ENCODE measurements around the gene LSM14A. TPM values are rescaled to one million over a fixed set of nuclear protein-coding genes. Genes with fewer than 3 reads are reported as not detected.
A peak's percentile ranks its signal among the peaks of the same experiment; 100 is the strongest.
"Not testable (repeated sequence)": the region's sequence is repeated elsewhere in the genome, so short reads cannot be mapped to it uniquely, and the experiment has no call there.

The LSM14A gene
- total RNA-seq, 1 donor from 2014 or later, result 89.5 TPM

DNA sequence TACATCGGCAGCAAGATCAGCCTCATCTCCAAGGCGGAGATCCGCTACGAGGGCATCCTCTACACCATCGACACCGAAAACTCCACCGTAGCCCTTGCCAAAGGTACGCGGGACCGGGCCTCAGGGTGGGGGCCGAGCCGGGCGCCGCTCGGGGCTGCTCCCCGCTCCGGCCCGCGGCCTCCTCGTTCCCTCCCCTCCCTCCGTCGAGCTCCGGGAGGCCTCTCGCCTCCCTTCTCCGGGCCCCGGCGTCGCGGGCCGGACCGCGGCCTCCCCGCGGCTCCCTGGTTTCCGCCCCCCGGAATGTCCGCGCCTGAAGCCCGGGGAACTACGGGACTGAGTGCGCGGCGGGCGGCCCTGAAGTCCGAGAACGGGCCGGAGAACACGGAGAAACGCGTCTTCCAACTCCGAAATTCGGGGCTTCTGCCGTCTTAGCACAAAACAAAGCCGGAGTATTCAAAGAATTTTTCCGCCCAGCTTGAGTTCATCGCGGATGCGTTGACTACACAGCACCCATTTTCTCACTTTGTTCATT, 423 bp downstream of the LSM14A start:
- DNase-seq, result peak; percentile 25
- Mint-ChIP-seq H3K4me3 (ENCODE audit: unreplicated experiment) (peak overlapping the region; percentile 92), H3K36me3 (ENCODE audit: unreplicated experiment) (no peaks in the 10 kb centered on the region), H3K9me3 (ENCODE audit: unreplicated experiment) (peaks cover 11% of the 10 kb centered on the region), H3K27ac (ENCODE audit: unreplicated experiment) (peak overlapping the region; percentile 93), H3K27me3 (ENCODE audit: unreplicated experiment) (peaks cover 10% of the 10 kb centered on the region), H3K4me1 (ENCODE audit: low read depth, unreplicated experiment) (peaks cover 21% of the 10 kb centered on the region)
- TF ChIP-seq, protein P1, sequence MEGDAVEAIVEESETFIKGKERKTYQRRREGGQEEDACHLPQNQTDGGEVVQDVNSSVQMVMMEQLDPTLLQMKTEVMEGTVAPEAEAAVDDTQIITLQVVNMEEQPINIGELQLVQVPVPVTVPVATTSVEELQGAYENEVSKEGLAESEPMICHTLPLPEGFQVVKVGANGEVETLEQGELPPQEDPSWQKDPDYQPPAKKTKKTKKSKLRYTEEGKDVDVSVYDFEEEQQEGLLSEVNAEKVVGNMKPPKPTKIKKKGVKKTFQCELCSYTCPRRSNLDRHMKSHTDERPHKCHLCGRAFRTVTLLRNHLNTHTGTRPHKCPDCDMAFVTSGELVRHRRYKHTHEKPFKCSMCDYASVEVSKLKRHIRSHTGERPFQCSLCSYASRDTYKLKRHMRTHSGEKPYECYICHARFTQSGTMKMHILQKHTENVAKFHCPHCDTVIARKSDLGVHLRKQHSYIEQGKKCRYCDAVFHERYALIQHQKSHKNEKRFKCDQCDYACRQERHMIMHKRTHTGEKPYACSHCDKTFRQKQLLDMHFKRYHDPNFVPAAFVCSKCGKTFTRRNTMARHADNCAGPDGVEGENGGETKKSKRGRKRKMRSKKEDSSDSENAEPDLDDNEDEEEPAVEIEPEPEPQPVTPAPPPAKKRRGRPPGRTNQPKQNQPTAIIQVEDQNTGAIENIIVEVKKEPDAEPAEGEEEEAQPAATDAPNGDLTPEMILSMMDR (IDR thresholded peaks at IDR 0.05; ENCODE audit: partially characterized antibody, unreplicated experiment), result no peak

DNA sequence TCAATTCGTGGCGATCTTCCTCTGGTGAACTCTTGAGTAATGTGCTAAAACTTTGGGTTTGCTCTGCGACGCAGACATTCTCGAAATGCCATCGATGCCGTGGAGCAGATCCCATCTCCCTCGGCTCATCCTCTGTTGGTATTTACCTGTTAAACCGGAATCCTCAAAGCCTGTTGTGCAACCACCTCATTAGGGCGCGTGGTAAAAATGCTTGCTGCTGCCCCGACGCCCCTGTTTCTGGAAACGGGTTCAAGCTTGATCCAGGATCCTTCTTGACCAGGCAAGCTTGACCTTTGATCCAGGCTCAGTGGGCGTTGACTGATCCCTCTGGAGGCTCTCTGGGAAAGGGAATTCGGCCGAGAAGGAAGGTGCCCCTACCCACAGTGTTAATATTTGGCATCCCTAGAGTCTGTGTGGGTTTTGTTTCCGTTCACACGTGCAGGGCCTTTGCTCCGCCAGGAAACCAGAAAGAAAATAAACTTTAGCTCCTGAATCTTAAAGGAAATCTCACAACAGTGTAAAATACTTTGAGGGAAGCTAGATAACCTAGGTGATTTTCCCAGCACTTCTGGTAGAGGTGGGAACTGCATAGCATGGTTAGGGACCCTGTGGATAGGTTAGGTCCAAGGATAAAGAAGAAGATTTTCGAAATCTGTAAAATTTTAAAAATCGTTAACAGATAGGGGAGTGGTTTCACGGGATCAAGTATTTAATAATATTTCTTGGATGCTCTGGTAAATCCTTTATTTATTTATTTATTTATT, 1.1 kb downstream of the LSM14A start:
- Mint-ChIP-seq H3K27ac (ENCODE audit: unreplicated experiment) (peak overlapping the region; percentile 93), H3K27me3 (ENCODE audit: unreplicated experiment) (peaks cover 10% of the 10 kb centered on the region), H3K36me3 (ENCODE audit: unreplicated experiment) (no peaks in the 10 kb centered on the region), H3K4me3 (ENCODE audit: unreplicated experiment) (peak overlapping the region; percentile 92), H3K4me1 (ENCODE audit: low read depth, unreplicated experiment) (peaks cover 23% of the 10 kb centered on the region), H3K9me3 (ENCODE audit: unreplicated experiment) (peaks cover 11% of the 10 kb centered on the region)
- DNase-seq, result peak; percentile 36
- TF ChIP-seq, protein P1 (IDR thresholded peaks at IDR 0.05; ENCODE audit: partially characterized antibody, unreplicated experiment), result peak; percentile 32

DNA sequence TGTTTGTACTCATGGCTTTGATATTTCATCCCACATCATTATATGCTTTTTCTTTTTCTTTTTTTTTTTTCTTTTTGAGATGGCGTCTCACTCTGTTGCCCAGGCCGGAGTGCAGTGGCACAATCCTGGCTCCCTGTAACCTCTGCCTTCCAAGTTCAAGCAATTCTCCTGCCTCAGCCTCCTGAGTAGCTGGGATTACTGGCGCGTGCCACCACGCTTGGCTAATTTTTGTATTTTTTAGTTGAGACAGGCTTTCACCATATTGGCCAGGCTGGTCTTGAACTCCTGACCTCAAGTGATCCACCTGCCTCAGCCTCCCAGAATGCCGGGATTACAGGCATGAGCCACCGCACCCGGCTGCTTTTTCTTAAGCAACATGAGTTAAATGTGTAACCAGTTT, 2.9 kb downstream of the LSM14A start:
- not testable (repeated sequence) for H3K36me3 Mint-ChIP-seq (ENCODE audit: unreplicated experiment); H3K27ac Mint-ChIP-seq (ENCODE audit: unreplicated experiment); DNase-seq
- Mint-ChIP-seq H3K27me3 (ENCODE audit: unreplicated experiment) (peaks cover 10% of the 10 kb centered on the region), H3K9me3 (ENCODE audit: unreplicated experiment) (peaks cover 11% of the 10 kb centered on the region), H3K4me1 (ENCODE audit: low read depth, unreplicated experiment) (peaks cover 27% of the 10 kb centered on the region), H3K4me3 (ENCODE audit: unreplicated experiment) (peak overlapping the region; percentile 30)

DNA sequence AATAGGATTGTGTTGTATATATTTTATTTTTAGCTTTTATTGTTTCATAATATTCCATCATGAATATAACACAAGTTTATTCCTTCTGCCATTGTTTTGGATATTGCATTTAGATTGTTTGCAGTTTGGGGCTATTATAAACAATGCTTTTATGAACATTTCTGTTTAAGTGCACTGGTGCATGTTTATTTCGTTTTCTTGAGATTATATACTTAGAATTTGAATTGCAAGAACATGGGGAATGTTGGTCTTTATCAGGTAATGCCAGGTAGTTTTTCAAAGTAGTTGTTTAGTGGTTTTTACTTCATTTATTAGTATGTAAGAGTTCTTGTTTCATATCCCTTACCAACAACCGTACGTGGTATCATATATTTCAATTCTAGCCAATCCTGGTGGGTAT, 4.3 kb downstream of the LSM14A start:
- DNase-seq, result no peak
- peaks cover 8% of the 10 kb centered on the region for H3K27me3 Mint-ChIP-seq (ENCODE audit: unreplicated experiment)
- H3K4me1 Mint-ChIP-seq (ENCODE audit: low read depth, unreplicated experiment), result peaks cover 25% of the 10 kb centered on the region
- no peaks in the 10 kb centered on the region for H3K36me3 Mint-ChIP-seq (ENCODE audit: unreplicated experiment)
- peaks cover 6% of the 10 kb centered on the region for H3K9me3 Mint-ChIP-seq (ENCODE audit: unreplicated experiment)
- H3K27ac Mint-ChIP-seq (ENCODE audit: unreplicated experiment), result peak overlapping the region; percentile 59
- peak overlapping the region; percentile 66 for H3K4me3 Mint-ChIP-seq (ENCODE audit: unreplicated experiment)
- TF ChIP-seq, protein P1 (IDR thresholded peaks at IDR 0.05; ENCODE audit: partially characterized antibody, unreplicated experiment), result no peak

DNA sequence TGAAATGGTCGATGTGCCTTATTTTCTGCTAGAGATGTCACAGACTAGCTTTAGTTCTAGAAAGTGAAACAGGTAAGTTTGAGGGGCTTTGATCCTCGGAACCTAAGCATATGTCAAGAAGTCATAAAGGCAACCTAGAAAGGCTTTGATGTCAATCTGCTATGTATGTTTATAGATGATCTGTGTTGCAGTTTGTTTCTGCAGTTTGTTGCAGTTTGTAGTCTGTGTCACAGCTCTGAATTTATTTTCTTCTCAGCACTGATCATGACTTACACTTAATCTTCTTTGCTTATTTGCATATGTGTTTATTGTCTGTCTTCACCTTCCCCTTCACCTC, 5.9 kb downstream of the LSM14A start:
- no peak for DNase-seq
- TF ChIP-seq, protein P1 (IDR thresholded peaks at IDR 0.05; ENCODE audit: partially characterized antibody, unreplicated experiment), result no peak
- peaks cover 27% of the 10 kb centered on the region for H3K4me1 Mint-ChIP-seq (ENCODE audit: low read depth, unreplicated experiment)
- H3K36me3 Mint-ChIP-seq (ENCODE audit: unreplicated experiment), result no peaks in the 10 kb centered on the region
- H3K27ac Mint-ChIP-seq (ENCODE audit: unreplicated experiment), result no peak overlapping the region
- peak overlapping the region; percentile 13 for H3K4me3 Mint-ChIP-seq (ENCODE audit: unreplicated experiment)
- H3K9me3 Mint-ChIP-seq (ENCODE audit: unreplicated experiment), result peaks cover 4% of the 10 kb centered on the region
- H3K27me3 Mint-ChIP-seq (ENCODE audit: unreplicated experiment), result peaks cover 2% of the 10 kb centered on the region

Data from glutamatergic neuron (in vitro differentiated cells).